HepG2 (cell line): Measurements from ENCODE around the gene INPP1. TPM values are rescaled to one million over a fixed set of nuclear protein-coding genes. Genes with fewer than 3 reads are reported as not detected.

ENCODE experiments used
- ATRX ChIP-seq: sonication (generic); formaldehyde crosslinking; IDR thresholded peaks from 2 replicates; pipeline ENCODE4 v1.4.0; 2020; ENCODE audit warnings: missing genetic modification reagents, borderline replicate concordance
- ELF3 ChIP-seq: IDR thresholded peaks from 2 replicates; pipeline ENCODE4 v1.6.1; 2016; ENCODE audit warnings: missing genetic modification reagents, missing compliant biosample characterization
- KDM4B ChIP-seq: sonication (generic); formaldehyde crosslinking; IDR thresholded peaks from 2 replicates; pipeline ENCODE4 v1.4.0; 2020; ENCODE audit warnings: missing genetic modification reagents
- KLF6 ChIP-seq: IDR thresholded peaks from 2 replicates; pipeline ENCODE4 v1.8.0; 2016; ENCODE audit warnings: missing biosample characterization, missing genetic modification reagents
- MAFG ChIP-seq: sonication (generic); formaldehyde crosslinking; IDR thresholded peaks from 2 replicates; pipeline ENCODE4 v1.5.1; 2020; ENCODE audit warnings: mild to moderate bottlenecking, missing genetic modification reagents
- ONECUT2 ChIP-seq: sonication (generic); formaldehyde crosslinking; IDR thresholded peaks from 2 replicates; pipeline ENCODE4 v1.4.0; 2020; ENCODE audit warnings: missing genetic modification reagents
- PHF8 ChIP-seq: sonication (generic); formaldehyde crosslinking; IDR thresholded peaks from 2 replicates; pipeline ENCODE4 v1.5.0; 2020; ENCODE audit warnings: missing genetic modification reagents
- RARG ChIP-seq: sonication (generic); formaldehyde crosslinking; IDR thresholded peaks from 2 replicates; pipeline ENCODE4 v1.4.0; 2020; ENCODE audit warnings: low read depth, mild to moderate bottlenecking, missing genetic modification reagents
- SP4 ChIP-seq: sonication (generic); formaldehyde crosslinking; IDR thresholded peaks from 2 replicates; pipeline ENCODE4 v1.8.1; 2023; ENCODE audit warnings: mild to moderate bottlenecking, missing genetic modification reagents
- SRSF1 ChIP-seq: fragments of 200-400 bp; formaldehyde crosslinking; optimal IDR thresholded peaks from 2 replicates; pipeline ENCODE3; 2017; ENCODE audit warnings: mild to moderate bottlenecking, low read depth, low read length, moderate library complexity
- ZFP37 ChIP-seq: sonication (generic); formaldehyde crosslinking; IDR thresholded peaks from 2 replicates; pipeline ENCODE4 v1.4.0; 2020; ENCODE audit warnings: missing genetic modification reagents, borderline replicate concordance
- ZKSCAN5 ChIP-seq: sonication (generic); formaldehyde crosslinking; IDR thresholded peaks from 2 replicates; pipeline ENCODE4 v1.5.1; 2020; ENCODE audit warnings: mild to moderate bottlenecking, missing genetic modification reagents
- ZNF20 ChIP-seq: sonication (generic); formaldehyde crosslinking; IDR thresholded peaks from 2 replicates; pipeline ENCODE4 v1.4.0; 2020; ENCODE audit warnings: mild to moderate bottlenecking, moderate library complexity, missing genetic modification reagents
- ZNF30 ChIP-seq: sonication (generic); formaldehyde crosslinking; IDR thresholded peaks from 2 replicates; pipeline ENCODE4 v1.5.0; 2020; ENCODE audit warnings: mild to moderate bottlenecking, missing genetic modification reagents
- ZNF343 ChIP-seq: sonication (generic); formaldehyde crosslinking; IDR thresholded peaks from 2 replicates; pipeline ENCODE4 v1.4.0; 2020; ENCODE audit warnings: mild to moderate bottlenecking, missing genetic modification reagents
- ZNF354B ChIP-seq: sonication (generic); formaldehyde crosslinking; IDR thresholded peaks from 2 replicates; pipeline ENCODE4 v1.8.0; 2022; ENCODE audit warnings: mild to moderate bottlenecking, missing genetic modification reagents
- ZNF614 ChIP-seq: IDR thresholded peaks from 2 replicates; pipeline ENCODE4 v1.6.1; 2018; ENCODE audit warnings: missing biosample characterization, missing genetic modification reagents, inconsistent platforms, borderline replicate concordance
- ZNF670 ChIP-seq: sonication (generic); formaldehyde crosslinking; IDR thresholded peaks from 2 replicates; pipeline ENCODE4 v1.8.0; 2022; ENCODE audit warnings: mild to moderate bottlenecking, missing genetic modification reagents, borderline replicate concordance
- polyA plus RNA-seq, 8 experiments: library from polyadenylated mRNA; depleted of rRNA in 3 of 8; stranded (reverse) in 7 of 8; unstranded in 1 of 8; fragments of >200 nt; fragmentation: Illumina TruSeq in 4 of 8; extraction: Trizol in 4 of 8; gene quantifications; 2 replicates each; pipeline versions ENCODE4 v1.2.1 to v1.2.3, GENCODE V29; 2011 to 2016; ENCODE audit warnings: low read depth in 4 of 8, missing spikeins in 1 of 8, mixed read lengths in 1 of 8; ENCODE audit not compliant: insufficient read depth in 1 of 8
- total RNA-seq, 5 experiments: library from RNA; depleted of rRNA; stranded (reverse); fragments of >200 nt; fragmentation: Illumina TruSeq; extraction: Trizol; gene quantifications; 2 replicates each; pipeline ENCODE4 v1.2.3, GENCODE V29; 2016; ENCODE audit warnings: low read depth in 1 of 5
- TF ChIP-seq, protein P1 (sequence below): sonication (generic); formaldehyde crosslinking; conservative IDR thresholded peaks from 2 replicates; pipeline ENCODE4 v1.4.0; 2020; ENCODE audit warnings: missing genetic modification reagents
- TF ChIP-seq, protein P2 (sequence below): IDR thresholded peaks from 2 replicates; pipeline ENCODE4 v1.6.1; 2016; ENCODE audit warnings: missing compliant biosample characterization, missing genetic modification reagents, borderline replicate concordance
- TF ChIP-seq, protein P3 (sequence below): sonication (generic); formaldehyde crosslinking; IDR thresholded peaks from 2 replicates; pipeline ENCODE4 v1.5.0; 2020; ENCODE audit warnings: missing genetic modification reagents, mild to moderate bottlenecking, borderline replicate concordance
- TF ChIP-seq, protein P4 (sequence below): sonication (generic); formaldehyde crosslinking; IDR thresholded peaks from 2 replicates; pipeline ENCODE4 v1.4.0; 2020; ENCODE audit warnings: missing genetic modification reagents, mild to moderate bottlenecking, borderline replicate concordance
- TF ChIP-seq, protein P5 (sequence below): sonication (generic); formaldehyde crosslinking; IDR thresholded peaks from 2 replicates; pipeline ENCODE4 v1.8.1; 2022; ENCODE audit warnings: mild to moderate bottlenecking, missing genetic modification reagents

The INPP1 gene
- total and polyA plus RNA-seq, 2 of the 13 experiments (the other 11 are each of a cell fraction or from before 2014, with no cell fraction given): 10.0 to 13.3 TPM

DNA sequence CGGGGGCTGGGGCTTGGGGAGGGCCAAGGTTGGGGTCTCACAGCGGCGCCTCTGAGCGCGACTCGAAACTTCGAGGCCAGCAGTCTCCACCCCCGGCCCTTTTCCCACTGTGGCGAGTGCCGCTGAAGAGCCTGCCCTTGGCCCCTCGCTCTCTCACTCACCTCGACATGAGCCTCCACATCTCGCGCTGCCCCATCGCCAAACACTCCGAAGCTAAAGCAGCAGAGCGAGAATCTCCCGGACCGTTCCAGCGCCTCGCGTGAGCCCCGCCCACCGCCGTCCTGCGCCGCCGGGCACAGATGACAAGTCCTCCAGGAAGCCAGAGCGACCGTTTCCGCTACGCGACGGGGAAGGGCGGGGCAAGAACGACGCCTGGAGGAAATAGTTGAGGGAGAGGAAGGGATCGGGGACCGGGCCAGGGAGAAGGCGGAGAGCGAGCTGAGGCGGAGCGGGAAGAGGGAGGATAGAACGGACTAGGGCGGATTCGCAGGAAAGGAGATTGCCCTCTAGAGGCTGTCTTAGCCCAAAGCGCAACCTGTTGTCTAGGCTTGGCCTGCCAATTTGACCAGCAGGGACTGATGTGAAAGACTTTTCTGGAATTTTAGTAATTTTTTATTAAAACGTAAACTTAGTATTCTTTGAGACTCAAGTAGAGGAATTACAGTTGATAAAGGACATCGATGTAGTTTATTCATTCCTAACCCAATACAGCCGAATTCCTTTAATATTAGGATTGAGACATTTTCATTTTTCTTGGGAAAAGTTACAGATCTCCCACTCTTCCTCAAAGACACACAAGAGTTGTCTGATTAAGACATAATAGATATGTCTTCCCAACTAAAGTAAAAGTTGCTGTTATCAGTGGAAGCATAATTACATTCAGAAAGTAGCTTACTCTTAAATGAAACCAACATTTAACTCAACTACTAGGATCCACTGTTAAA lies 23.6 kb upstream of the INPP1 start, which contains the start of gene HIBCH (continued):
- TF ChIP-seq, protein P1, sequence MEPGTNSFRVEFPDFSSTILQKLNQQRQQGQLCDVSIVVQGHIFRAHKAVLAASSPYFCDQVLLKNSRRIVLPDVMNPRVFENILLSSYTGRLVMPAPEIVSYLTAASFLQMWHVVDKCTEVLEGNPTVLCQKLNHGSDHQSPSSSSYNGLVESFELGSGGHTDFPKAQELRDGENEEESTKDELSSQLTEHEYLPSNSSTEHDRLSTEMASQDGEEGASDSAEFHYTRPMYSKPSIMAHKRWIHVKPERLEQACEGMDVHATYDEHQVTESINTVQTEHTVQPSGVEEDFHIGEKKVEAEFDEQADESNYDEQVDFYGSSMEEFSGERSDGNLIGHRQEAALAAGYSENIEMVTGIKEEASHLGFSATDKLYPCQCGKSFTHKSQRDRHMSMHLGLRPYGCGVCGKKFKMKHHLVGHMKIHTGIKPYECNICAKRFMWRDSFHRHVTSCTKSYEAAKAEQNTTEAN (CRISPR knock-in tag): no peak
- TF ChIP-seq RARG (CRISPR knock-in tag): peak; percentile 93; the same call in 1 of the 2 replicates
- TF ChIP-seq SRSF1: no peak
- no peak for TF ChIP-seq ATRX (CRISPR knock-in tag)
- TF ChIP-seq ELF3 (CRISPR knock-in tag): peak; percentile 99
- TF ChIP-seq, protein P2, sequence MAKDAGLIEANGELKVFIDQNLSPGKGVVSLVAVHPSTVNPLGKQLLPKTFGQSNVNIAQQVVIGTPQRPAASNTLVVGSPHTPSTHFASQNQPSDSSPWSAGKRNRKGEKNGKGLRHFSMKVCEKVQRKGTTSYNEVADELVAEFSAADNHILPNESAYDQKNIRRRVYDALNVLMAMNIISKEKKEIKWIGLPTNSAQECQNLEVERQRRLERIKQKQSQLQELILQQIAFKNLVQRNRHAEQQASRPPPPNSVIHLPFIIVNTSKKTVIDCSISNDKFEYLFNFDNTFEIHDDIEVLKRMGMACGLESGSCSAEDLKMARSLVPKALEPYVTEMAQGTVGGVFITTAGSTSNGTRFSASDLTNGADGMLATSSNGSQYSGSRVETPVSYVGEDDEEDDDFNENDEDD (CRISPR knock-in tag): peak; percentile 81
- no peak for TF ChIP-seq ZNF30 (CRISPR knock-in tag)
- TF ChIP-seq PHF8: peak; percentile 90
- peak; percentile 97; the same call in 1 of the 2 replicates for TF ChIP-seq ZNF614 (CRISPR knock-in tag)
- peak; percentile 80; the same call in 1 of the 2 replicates for TF ChIP-seq KDM4B (CRISPR knock-in tag)
- TF ChIP-seq ZNF20 (CRISPR knock-in tag): no peak
- TF ChIP-seq, protein P3, sequence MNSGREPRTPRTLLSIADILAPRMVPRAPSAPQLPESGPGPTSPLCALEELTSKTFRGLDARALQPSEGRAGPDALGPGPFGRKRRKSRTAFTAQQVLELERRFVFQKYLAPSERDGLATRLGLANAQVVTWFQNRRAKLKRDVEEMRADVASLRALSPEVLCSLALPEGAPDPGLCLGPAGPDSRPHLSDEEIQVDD (CRISPR knock-in tag): peak; percentile 67; the same call in 1 of the 2 replicates
- peak; percentile 82 for TF ChIP-seq ZNF343 (CRISPR knock-in tag)
- no peak for TF ChIP-seq ZNF354B (CRISPR knock-in tag)
- TF ChIP-seq ZFP37 (CRISPR knock-in tag): peak; percentile 82; the same call in 1 of the 2 replicates
- TF ChIP-seq ONECUT2: no peak
- TF ChIP-seq, protein P4, sequence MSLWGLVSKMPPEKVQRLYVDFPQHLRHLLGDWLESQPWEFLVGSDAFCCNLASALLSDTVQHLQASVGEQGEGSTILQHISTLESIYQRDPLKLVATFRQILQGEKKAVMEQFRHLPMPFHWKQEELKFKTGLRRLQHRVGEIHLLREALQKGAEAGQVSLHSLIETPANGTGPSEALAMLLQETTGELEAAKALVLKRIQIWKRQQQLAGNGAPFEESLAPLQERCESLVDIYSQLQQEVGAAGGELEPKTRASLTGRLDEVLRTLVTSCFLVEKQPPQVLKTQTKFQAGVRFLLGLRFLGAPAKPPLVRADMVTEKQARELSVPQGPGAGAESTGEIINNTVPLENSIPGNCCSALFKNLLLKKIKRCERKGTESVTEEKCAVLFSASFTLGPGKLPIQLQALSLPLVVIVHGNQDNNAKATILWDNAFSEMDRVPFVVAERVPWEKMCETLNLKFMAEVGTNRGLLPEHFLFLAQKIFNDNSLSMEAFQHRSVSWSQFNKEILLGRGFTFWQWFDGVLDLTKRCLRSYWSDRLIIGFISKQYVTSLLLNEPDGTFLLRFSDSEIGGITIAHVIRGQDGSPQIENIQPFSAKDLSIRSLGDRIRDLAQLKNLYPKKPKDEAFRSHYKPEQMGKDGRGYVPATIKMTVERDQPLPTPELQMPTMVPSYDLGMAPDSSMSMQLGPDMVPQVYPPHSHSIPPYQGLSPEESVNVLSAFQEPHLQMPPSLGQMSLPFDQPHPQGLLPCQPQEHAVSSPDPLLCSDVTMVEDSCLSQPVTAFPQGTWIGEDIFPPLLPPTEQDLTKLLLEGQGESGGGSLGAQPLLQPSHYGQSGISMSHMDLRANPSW (CRISPR knock-in tag): peak; percentile 85; the same call in 1 of the 2 replicates
- TF ChIP-seq SP4 (CRISPR knock-in tag): peak; percentile 87
- peak; percentile 90 for TF ChIP-seq KLF6
- TF ChIP-seq MAFG (CRISPR knock-in tag): no peak
- TF ChIP-seq ZKSCAN5 (CRISPR knock-in tag): no peak; the same call in 1 of the 2 replicates
- peak; percentile 19 for TF ChIP-seq ZNF670
- TF ChIP-seq, protein P5, sequence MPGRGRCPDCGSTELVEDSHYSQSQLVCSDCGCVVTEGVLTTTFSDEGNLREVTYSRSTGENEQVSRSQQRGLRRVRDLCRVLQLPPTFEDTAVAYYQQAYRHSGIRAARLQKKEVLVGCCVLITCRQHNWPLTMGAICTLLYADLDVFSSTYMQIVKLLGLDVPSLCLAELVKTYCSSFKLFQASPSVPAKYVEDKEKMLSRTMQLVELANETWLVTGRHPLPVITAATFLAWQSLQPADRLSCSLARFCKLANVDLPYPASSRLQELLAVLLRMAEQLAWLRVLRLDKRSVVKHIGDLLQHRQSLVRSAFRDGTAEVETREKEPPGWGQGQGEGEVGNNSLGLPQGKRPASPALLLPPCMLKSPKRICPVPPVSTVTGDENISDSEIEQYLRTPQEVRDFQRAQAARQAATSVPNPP (CRISPR knock-in tag): peak; percentile 71
